HG03280 (cell line): ENCODE results near the gene POLR2J2.
"Not testable (repeated sequence)": the region's sequence is repeated elsewhere in the genome, so short reads cannot be mapped to it uniquely, and the experiment has no call there.

Experiments used
- ATAC-seq: cut with Tn5 transposase; IDR thresholded peaks from one replicate; pipeline ENCODE4 v1.9.1; 2021; ENCODE audit warnings: mild to moderate bottlenecking, moderate library complexity; ENCODE audit not compliant: unreplicated experiment

The POLR2J2 gene

DNA sequence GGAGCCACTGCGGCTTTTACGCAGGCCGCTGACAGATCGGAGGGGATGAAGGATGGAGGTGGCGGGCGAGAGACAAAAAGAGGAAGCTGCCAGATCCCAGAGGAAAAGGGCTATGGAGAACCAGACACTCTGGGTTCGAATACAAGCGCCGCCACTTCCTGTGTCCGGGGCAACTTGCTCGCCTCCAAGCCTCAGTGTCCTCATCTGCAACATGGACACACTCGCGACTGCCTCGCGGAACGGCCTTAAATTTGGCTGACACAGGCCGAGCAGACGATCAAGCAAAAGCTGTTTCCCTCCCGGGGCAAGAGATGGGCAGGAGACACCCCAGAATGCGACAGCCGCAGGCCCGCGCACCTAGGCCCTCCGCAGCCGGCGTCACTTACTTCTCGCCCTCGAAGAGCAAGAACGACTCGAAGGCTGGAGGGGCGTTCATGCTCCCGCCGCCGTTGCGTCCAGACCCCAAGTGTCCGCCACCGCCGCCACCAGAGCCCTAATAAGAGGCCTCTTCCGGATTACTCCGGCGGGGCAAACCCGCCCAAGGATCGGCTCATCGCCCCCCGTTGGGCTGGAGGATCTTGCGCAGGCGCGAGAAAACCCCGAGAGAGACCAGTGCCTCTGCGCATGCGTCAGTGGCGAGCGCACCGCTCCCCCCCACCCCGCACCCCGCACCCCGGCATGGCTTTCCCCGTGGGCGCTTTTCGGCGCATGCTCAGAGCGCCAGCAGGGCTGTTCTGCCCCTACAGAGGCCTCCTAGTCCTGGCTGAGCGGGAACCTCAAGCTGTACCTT is at the start of gene POLR2J2:
Gene POLR2J2 (minus strand): TSS at position 498 of the 790 bp plus-strand sequence. CDS start 62 bp downstream, at position 436.
- ATAC-seq, result peak; percentile 62

DNA sequence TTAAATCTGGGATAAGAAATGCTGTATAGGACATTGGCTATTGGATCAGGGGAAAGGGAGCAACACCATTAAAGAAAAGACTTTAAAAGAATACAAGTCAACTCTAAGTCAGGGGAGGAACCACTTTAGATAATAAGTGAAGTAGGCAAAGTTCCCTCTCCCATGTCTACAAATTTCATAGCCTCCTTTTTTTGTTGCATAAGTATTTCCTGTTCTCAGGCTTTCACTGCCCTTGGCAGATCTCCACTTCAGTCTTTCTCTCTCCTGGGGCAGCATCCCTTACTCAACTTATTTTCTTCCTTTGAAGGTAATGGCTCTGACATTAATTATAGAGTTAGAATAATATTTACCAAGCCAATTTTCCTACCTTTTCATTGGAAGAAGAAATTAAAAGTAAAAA is 47.0 kb upstream of the POLR2J2 start:
- ATAC-seq, result not testable (repeated sequence)

DNA sequence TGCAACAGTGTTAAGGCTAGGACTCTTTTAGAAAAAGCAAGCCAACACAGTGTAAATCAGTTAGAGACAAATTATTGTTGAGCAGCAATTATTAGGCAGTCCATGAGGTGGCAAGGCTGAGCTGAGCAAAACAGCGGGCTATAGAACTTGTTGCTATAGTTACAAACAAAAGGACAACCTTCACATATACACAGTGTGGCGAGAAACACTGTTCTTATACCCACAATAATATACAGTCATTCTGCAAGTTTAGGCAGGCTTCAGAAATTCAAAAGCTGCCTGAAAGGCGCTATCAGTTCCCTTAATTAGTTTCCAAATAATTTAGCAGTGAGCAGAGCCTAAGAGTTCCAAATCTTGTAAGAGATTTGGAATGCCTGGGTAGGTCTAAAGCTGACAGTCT is 44.3 kb upstream of the POLR2J2 start:
- ATAC-seq, result peak; percentile 68

DNA sequence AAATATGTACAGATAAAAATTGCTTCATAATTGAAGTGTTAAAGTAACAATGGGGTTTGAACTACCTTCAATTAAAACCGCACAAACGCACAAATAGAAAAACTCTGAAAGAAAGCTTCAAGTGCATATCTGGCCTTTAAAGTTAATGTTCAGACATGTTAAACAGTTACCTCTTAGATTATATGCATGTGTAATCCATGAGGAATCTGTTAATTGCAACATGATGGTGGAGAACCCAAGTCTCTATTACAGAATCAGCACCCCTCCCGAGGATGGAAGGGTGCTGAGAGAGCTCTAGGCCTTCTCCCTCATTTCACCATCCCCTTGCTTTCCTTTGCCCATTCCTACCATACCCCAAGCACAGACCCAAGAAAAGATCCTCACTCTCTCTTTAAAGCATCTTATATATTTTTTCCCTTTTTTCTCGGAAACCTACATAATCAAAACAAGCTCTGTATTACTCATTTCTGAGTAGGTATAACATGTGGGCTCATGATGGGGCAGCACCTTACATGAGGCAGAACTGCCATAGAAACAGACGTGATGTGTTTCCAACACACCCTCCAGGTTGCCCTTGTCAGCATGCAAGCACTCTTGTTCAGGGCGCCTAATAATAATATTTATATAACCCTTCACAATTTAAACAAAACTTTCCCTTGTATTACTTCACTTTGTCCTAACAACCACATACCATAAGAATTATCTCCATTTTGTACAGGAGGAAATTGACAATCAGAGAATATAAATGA is 43.5 kb upstream of the POLR2J2 start:
- not testable (repeated sequence) for ATAC-seq

DNA sequence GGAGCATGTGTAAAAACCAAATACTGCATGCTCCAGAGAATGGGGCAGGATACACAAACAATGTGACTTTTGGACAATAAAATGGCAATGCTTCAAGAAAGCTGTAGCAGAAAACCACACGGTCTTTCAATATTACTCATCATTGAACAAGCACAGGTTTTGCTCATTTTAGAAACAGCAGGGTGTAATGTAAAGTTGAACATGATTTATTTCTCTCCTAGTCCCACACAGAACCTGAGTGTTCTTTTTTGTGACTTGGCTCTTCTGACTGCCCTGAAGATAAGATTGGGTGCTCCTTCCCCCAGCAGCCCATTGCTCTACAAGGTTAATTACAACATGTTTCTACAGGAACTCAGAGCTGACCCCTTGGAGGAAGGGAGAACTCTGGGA is 42.2 kb upstream of the POLR2J2 start:
- peak; percentile 70 for ATAC-seq

DNA sequence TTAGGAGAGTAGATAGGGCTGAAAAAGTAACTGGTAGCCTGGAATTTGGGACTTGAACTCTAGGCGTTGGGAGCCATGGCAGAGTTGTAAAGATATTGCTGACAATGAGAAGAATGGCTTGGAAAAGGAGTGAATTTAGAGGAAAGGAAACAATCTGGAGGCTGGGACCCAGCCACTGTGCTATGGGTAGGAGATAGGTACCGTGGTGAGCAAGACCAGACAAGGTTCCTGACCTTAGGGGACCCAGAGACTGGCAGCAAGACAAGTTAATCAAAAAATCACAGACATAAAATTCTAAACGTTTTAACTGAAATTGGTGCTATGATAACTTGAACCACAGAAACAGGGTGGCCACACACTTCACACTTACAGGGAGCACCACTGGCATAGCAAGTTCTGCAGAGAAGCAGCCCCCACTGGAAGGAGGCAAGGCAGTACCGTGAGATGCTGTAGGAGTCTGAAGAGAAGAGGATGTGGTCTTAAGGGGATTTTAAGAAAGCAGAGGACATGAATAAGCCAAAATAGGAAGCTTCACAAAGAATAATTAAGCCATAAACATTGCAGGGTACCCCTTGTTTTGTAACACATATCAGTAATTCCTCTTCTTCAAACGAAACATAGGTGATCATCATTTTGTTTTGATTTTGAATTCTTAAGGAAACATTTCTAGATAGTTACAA is 41.7 kb upstream of the POLR2J2 start:
- ATAC-seq, result peak; percentile 40

DNA sequence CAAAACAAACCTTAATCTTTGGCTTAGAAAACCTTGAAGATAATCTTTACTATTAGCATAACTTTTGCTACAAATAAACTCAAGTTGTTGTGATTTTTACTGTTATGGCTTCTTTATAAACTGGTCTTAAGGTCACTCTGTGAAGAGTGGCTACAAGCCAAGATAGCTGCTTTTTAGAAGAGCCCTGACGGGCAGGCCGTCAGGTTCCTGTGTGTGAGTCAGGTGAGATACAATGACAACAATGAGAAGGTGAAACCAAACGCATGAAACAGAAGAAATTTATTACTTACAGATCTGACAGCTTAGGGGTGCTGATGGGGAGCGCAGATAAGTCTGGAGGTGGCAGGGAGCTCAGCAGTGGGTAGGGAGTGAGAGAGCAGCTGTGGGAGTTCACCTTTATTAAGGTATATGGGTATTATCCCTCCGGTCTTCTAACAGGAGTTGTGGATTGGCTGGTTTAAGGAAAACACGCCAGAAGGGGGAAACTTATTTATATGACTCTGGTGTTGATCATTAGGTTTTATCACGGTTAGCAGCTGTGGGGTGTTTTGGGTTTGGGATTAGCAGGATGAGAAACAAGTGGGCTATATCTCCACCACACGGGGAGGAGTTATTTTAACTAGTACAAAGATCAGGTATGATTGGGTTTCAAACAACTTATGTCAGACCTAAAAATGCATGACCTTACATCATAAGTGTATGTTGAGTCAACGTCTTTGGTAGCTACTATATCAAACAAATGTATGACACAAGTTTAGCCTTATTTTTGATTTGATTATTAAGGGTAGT is 27.7 kb upstream of the POLR2J2 start:
- not testable (repeated sequence) for ATAC-seq

DNA sequence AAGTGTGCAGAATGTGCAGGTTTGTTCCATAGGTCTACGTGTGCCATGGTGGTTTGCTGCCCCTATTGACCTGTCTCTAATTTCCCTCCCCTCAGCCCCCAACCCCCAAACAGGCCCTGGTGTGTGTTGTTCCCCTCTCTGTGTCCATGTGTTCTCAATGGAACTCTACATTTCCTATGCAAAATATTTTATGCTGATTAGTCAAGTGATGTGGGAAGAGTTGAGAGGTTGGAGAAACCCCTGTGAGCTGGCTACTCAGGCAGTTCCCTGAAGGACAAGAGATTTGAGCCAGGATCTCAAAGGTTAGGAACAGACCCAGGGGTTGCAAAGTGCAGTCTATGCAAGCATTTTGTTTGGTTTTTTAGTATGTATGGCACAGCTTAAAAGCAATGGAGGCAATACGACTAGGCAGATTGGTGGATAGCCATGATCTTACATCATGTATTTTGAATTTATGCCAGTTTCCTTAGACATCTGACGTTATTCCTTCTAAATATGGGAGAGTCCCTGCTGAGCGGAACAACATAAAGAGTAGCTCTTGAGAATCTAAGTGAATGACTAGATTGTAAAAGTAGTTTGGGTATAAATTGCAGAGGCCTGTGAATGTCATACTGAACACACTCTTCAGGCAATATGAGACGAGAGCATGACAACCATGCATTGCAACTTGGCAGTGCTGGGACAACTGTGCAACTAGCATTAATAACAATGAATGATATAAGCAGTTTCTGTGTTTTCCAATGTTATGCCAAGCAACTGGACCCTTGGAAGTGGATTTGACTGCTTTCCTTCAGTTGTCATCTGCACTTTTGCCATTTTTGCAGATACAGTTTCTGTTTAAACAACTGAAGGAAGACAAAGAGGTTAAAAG is 26.4 kb upstream of the POLR2J2 start:
- ATAC-seq, result not testable (repeated sequence)

DNA sequence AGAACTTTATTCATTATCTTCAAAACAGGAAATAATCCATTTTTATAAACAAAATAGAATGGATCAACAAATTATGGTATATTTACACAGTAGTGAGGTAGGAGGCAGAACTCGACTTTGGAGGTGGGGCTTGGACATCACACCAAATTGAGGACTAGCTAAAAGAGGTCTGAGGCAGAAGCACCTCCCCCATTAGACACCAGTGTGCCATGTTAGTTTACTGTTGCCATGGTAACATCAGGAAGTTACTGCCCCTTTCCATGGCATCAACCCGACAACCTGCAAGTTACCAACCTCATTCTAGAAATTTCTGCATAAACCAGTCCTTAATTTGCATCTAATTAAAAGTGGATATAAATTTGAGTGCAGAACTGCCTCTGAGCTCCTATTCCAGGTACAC is 24.5 kb upstream of the POLR2J2 start:
- ATAC-seq, result not testable (repeated sequence)

DNA sequence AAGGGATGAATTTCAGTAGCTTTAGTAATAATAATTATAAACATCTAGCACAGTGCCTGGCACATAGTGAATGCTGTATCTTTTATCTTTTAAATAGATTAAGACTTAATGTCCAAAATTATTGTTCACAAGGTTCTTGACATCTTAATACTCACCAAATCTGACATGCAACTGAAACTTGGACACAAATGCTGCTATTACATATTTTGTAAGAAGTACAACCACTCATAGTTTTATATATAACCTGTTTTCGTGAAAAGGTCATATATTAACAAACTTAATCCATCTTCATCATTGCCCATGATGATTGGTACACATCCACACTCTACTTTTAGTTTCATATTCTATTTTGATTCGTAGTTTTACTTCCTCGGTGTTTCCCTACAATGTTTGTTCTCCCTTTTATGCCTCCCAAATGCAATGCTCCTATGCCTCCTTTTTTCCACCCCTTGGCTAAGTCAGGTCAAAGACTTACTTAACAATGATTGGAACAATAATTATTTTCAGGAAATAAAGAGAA is 23.6 kb upstream of the POLR2J2 start:
- peak; percentile 67 for ATAC-seq

DNA sequence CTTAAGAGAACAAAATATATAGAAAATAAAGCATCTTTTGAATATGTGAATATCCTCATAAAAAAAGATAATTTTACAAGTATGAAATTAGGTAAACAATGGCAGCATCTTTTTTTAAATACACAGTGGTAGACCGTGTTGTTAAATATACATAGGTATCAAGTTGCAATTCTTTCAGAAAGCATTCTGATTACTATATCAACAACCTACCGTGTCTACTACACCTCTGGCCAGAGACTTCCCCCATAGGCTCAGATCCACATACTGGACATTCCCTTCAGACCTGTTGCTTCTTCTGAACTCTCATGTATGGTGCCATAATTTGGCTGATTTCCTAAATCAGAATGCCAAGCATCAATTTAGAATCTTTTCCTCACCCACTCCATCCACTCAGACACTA is 22.5 kb upstream of the POLR2J2 start:
- ATAC-seq, result not testable (repeated sequence)

DNA sequence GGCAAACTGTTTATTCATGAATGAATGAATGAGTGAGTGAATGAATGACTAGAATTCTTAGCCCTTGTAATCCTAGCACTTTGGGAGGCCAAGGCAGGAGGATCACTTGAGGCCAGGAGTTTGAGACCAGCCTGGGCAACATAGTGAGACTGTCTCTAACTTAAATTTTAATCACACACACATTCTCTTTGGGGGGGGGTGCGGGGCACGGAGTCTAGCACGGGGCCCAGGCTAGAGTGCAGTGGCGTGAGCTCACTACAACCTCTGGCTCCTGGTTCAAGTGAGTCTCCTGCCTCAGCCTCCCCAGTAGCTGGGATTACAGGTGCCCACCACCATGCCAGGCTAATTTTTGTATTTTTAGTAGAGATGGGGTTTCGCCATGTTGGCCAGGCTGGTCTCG is 19.1 kb upstream of the POLR2J2 start:
- not testable (repeated sequence) for ATAC-seq

DNA sequence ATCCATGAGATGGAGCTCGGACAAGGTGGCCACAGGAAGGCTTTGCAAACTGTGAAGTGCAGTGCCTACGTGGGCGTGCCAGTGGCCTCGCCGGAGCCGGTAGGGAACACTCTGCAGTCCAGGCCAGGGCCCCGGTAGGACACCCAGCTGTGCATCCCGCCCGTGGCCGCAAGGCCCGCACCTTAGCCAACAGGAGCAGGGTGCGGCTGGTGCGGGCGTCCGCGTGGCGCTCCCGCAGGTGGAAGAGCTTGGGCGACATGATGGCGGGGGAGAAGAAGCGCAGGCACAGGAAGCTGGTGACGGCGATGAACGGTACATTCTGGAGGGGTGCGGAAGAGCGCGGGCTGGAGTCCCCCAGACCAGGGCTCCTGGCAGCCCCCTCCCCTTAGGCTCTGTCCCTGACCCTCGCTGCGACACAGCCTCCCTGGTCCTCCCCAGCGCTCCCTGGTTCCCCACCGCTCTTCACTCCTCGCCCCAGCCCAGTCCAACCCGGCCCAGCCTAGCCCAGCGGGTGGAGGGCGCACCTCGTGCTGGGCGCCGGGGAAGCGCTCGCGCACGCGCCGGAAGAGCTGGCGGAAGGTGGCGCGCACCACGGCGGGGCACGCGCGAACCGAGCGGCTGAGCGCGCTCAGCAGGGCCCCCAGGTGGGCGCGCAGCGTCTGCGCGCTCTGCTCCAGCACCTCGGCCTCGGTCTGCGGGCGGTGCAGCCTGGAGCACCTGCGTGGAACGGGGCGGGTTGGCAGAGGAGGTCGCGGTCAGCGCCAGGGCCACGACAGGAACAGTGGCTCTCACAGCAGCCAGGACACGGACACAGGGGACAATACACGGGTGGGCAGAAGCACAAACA is 18.2 kb upstream of the POLR2J2 start:
- ATAC-seq, result peak; percentile 65

DNA sequence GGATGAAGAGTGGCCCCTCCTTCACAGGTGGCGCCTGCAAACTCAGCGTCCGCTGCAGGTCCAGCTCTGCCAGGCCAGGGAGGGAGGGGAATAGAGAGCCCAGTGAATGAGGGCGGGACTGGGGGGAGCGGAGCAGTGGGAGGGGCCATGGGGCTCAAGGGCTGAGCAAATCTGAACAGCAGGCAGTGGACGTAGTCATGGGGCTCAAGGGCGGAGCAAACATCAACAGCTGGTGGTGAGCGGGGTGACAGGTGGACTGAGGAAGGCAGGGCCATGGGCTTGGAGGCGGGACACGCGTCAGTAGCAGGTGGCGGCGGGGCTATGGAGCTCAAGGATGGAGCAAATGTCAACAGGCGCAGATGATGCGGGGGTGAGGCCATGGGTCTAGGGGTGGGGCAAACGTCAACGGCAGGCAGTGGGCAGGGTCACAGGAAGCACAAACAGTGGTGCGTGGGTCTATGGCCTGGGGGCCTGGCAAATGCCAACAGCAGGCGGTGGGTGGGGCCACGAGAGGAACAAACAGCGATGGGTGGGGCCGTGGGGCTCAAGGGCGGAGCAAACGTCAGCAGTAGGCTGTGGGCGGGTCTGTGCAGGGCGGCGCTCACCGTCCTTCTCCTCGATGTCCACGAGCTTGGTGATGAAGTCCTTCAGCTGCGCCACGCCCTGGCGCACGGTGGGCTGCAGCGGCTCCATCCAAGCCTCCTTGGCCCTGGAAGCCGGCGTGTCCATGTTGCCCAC is 17.0 kb upstream of the POLR2J2 start:
- peak; percentile 76 for ATAC-seq

DNA sequence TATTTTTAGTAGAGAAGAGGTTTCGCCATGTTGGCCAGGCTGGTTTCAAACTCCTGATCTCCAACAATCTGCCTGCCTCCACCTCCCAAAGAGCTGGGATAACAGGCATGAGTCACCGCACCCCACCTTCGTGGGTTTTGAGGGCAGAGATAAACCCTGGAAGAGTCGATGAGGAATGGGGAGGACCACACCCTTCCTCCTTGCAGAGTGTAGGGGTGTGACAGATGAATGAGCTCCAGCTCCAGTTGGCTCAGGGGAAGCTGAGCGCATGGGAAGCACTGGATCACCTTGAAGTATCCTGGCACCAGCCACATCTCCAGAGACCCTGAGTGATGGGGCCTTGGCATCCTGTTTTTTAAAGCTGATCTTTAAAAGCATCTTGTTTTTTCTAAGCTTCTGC is 11.1 kb upstream of the POLR2J2 start:
- not testable (repeated sequence) for ATAC-seq

DNA sequence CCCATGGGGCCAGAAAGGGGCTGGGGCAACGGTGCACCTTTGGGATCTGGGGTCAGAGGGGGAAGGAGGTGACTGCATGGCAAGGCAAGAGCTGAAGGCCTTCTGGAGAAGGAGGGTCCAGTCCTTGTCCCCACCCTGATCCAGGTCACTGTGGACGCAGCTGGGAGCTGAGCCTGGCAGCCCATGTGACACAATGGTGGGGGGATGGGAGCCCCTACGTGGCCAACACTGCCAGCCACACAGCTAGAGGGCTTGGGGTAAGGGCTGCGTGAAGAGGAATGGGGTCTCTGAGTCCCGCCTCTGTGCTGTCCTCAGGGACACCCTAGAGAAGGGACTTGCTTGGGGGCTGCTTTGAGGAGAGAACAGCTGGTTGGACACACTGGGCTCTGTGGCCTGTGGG is 9.3 kb upstream of the POLR2J2 start:
- ATAC-seq, result not testable (repeated sequence)

DNA sequence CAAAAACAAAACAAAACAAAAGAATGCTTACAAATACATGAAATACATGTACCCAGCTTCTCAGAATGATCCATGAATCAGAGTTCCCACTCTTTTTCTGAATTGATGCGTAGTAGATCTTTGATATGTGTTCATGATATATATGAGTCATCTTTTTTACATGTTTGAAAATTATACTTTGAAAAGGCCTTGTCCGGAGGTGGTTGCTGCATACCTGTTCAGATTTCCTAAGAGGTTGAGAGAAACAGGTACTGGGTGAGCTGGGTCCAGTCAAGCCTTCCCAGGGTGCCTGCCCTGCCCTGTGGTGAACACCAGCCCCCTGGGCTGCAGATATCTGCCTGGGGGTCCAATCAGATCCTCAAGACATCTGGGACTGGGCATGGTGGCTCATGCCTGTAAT is 4.1 kb upstream of the POLR2J2 start:
- ATAC-seq, result not testable (repeated sequence)
